Loucy (cell line): ENCODE results near the gene TMED6.

Experiments
- H2AFZ ChIP-seq: fragments of 200-600 bp; sonication (generic); 2 replicates; pipeline ENCODE4 v1.6.0; 2016; ENCODE audit warnings: antibody characterized with exemption, mild to moderate bottlenecking, low read length, moderate library complexity
- H3F3A ChIP-seq: fragments of 200-600 bp; 2 replicates; pipeline ENCODE4 v1.6.0; 2016; ENCODE audit warnings: antibody characterized with exemption, low read depth, mild to moderate bottlenecking
- H3K27me3 ChIP-seq: fragments of 200-600 bp; sonication (generic); 2 replicates; pipeline ENCODE4 v1.6.1; 2014; ENCODE audit warnings: low read length, mild to moderate bottlenecking; ENCODE audit not compliant: insufficient read depth, poor library complexity, severe bottlenecking
- H3K36me3 ChIP-seq: fragments of 200-600 bp; sonication (generic); 2 replicates; pipeline ENCODE4 v1.6.1; 2016; ENCODE audit warnings: low read length; ENCODE audit not compliant: insufficient read depth
- H3K4me1 ChIP-seq: fragments of 200-600 bp; sonication (generic); 2 replicates; pipeline ENCODE4 v1.5.1; 2014; ENCODE audit warnings: low read length, mild to moderate bottlenecking; ENCODE audit not compliant: insufficient read depth, poor library complexity, severe bottlenecking
- H3K4me2 ChIP-seq: fragments of 200-600 bp; sonication (generic); 2 replicates; pipeline ENCODE4 v1.6.0; 2014; ENCODE audit warnings: antibody characterized with exemption, low read length, low read depth, mild to moderate bottlenecking; ENCODE audit not compliant: poor library complexity, severe bottlenecking
- H3K4me3 ChIP-seq: fragments of 200-600 bp; sonication (generic); 2 replicates; pipeline ENCODE4 v1.5.1; 2014; ENCODE audit warnings: low read length, mild to moderate bottlenecking, mixed read lengths; ENCODE audit not compliant: poor library complexity, severe bottlenecking
- H3K79me2 ChIP-seq: fragments of 200-600 bp; sonication (generic); 2 replicates; pipeline ENCODE4 v1.6.1; 2014; ENCODE audit warnings: low read length; ENCODE audit not compliant: insufficient read depth
- H3K9ac ChIP-seq: fragments of 200-600 bp; sonication (generic); 2 replicates; pipeline ENCODE4 v1.6.0; 2014; ENCODE audit warnings: mild to moderate bottlenecking, low read depth, low read length, moderate library complexity; ENCODE audit not compliant: poor library complexity, severe bottlenecking
- H3K9me2 ChIP-seq: fragments of 200-600 bp; sonication (generic); replicated peaks from 2 replicates; pipeline ENCODE4 v1.6.1; 2016; ENCODE audit warnings: low read depth, low read length, mixed read lengths
- H3K9me3 ChIP-seq: fragments of 200-600 bp; sonication (generic); 2 replicates; pipeline ENCODE4 v1.6.1; 2014; ENCODE audit warnings: mild to moderate bottlenecking, antibody characterized with exemption, low read length, low read depth; ENCODE audit not compliant: insufficient read depth
- H4K20me1 ChIP-seq: fragments of 200-600 bp; sonication (generic); 2 replicates; pipeline ENCODE4 v1.6.0; 2014; ENCODE audit warnings: antibody characterized with exemption, low read length, mild to moderate bottlenecking; ENCODE audit not compliant: insufficient read depth, poor library complexity, severe bottlenecking
- EZH2phosphoT487 ChIP-seq: fragments of 200-600 bp; IDR thresholded peaks from 2 replicates; pipeline ENCODE4 v1.6.1; 2018; ENCODE audit warnings: antibody characterized with exemption, mild to moderate bottlenecking, moderate library complexity, borderline replicate concordance
- TF ChIP-seq, protein P1 (sequence below): fragments of 200-600 bp; sonication (generic); conservative IDR thresholded peaks from 2 replicates; pipeline ENCODE4 v1.5.1; 2014; ENCODE audit warnings: mild to moderate bottlenecking, antibody characterized with exemption, low read length

Gene TMED6

DNA sequence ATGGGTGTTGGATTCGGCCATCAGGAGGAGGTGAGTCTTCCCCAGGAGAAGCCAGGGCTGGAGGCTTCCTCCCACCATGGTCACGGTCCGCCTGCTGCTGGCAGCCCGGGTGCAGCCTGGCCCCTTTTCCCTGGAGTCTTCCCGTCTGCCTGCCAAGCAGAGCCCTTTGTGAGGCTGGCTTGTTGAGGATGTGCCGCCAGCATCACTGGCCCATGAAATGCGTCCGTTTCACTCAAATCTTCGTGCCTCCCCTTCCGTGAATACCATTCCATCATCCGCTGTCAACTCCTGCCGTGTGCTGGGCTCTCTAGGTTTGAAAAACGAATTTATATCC lies 30.9 kb downstream of the TMED6 start:
- Histone ChIP-seq H3K36me3 (peaks cover 87% of the 10 kb centered on the region; the same call in 1 of the 2 replicates), H3K79me2 (peaks cover 63% of the 10 kb centered on the region)
- TF ChIP-seq EZH2phosphoT487 = no peak
- TF ChIP-seq, protein P1, sequence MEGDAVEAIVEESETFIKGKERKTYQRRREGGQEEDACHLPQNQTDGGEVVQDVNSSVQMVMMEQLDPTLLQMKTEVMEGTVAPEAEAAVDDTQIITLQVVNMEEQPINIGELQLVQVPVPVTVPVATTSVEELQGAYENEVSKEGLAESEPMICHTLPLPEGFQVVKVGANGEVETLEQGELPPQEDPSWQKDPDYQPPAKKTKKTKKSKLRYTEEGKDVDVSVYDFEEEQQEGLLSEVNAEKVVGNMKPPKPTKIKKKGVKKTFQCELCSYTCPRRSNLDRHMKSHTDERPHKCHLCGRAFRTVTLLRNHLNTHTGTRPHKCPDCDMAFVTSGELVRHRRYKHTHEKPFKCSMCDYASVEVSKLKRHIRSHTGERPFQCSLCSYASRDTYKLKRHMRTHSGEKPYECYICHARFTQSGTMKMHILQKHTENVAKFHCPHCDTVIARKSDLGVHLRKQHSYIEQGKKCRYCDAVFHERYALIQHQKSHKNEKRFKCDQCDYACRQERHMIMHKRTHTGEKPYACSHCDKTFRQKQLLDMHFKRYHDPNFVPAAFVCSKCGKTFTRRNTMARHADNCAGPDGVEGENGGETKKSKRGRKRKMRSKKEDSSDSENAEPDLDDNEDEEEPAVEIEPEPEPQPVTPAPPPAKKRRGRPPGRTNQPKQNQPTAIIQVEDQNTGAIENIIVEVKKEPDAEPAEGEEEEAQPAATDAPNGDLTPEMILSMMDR = no peak

GRCh38 chr16:69319826-69320739 lies 31.5 kb downstream of the TMED6 start:
- H2AFZ ChIP-seq = no peak overlapping the region
- H3K9me3 ChIP-seq = no peaks in the 10 kb centered on the region
- H3K9me2 ChIP-seq = no peaks in the 10 kb centered on the region
- no peak overlapping the region for H3K4me2 ChIP-seq
- no peaks in the 10 kb centered on the region for H3F3A ChIP-seq
- H3K4me1 ChIP-seq = peaks cover 7% of the 10 kb centered on the region
- no peak overlapping the region for H3K4me3 ChIP-seq
- TF ChIP-seq, protein P1 = no peak
- no peak for TF ChIP-seq EZH2phosphoT487
- no peaks in the 10 kb centered on the region for H3K27me3 ChIP-seq
- H3K79me2 ChIP-seq = peaks cover 63% of the 10 kb centered on the region
- peaks cover 87% of the 10 kb centered on the region; the same call in 1 of the 2 replicates for H3K36me3 ChIP-seq
- no peak overlapping the region for H3K9ac ChIP-seq
- peaks cover 15% of the 10 kb centered on the region for H4K20me1 ChIP-seq

More for the DNA sequence above, 30.9 kb downstream of the TMED6 start:
- Histone ChIP-seq H3K9me3 (no peaks in the 10 kb centered on the region), H3K27me3 (no peaks in the 10 kb centered on the region), H3K4me2 (no peak overlapping the region), H2AFZ (no peak overlapping the region), H3K4me1 (peaks cover 9% of the 10 kb centered on the region), H3K9ac (no peak overlapping the region), H3F3A (no peaks in the 10 kb centered on the region), H3K9me2 (no peaks in the 10 kb centered on the region), H3K4me3 (no peak overlapping the region), H4K20me1 (peaks cover 19% of the 10 kb centered on the region)

DNA sequence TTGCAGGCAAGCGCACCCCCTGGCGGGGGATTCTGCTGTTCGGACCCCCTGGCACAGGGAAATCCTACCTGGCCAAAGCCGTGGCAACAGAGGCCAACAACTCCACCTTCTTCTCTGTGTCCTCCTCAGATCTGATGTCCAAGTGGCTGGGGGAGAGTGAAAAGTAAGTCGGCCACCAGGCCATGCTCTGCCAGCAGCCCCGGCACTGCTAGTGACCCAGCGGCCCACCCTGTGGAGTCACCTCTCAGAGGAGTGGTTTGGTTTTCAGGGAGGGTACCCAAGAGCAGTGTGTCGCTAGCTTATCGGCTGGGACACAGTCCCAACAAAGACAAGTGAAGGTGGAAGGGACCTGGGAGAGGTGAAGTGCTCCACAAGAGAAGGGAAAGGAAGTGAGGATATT lies 32.2 kb downstream of the TMED6 start:
- no peaks in the 10 kb centered on the region for H3K9me3 ChIP-seq
- peaks cover 11% of the 10 kb centered on the region for H4K20me1 ChIP-seq
- H2AFZ ChIP-seq = no peak overlapping the region
- no peak for TF ChIP-seq EZH2phosphoT487
- TF ChIP-seq, protein P1 = no peak
- no peaks in the 10 kb centered on the region for H3F3A ChIP-seq
- no peaks in the 10 kb centered on the region for H3K27me3 ChIP-seq
- H3K4me3 ChIP-seq = no peak overlapping the region
- H3K4me1 ChIP-seq = no peaks in the 10 kb centered on the region
- H3K79me2 ChIP-seq = peaks cover 62% of the 10 kb centered on the region
- H3K36me3 ChIP-seq = peaks cover 80% of the 10 kb centered on the region; the same call in 1 of the 2 replicates
- H3K9me2 ChIP-seq = no peaks in the 10 kb centered on the region
- no peak overlapping the region for H3K9ac ChIP-seq
- H3K4me2 ChIP-seq = no peak overlapping the region
